HL-60 (cell line): ENCODE results near the gene CCDC169.

Experiments used
- POLR2AphosphoS5 ChIP-seq: IDR thresholded peaks from 2 replicates; pipeline ENCODE4 v1.6.1; 2012; ENCODE audit warnings: low read depth
- TF ChIP-seq, protein P1 (sequence below): IDR thresholded peaks from one replicate; pipeline ENCODE4 v1.5.1; 2011; ENCODE audit warnings: low read length, control low read depth, inconsistent platforms; ENCODE audit not compliant: insufficient read depth

DNA sequence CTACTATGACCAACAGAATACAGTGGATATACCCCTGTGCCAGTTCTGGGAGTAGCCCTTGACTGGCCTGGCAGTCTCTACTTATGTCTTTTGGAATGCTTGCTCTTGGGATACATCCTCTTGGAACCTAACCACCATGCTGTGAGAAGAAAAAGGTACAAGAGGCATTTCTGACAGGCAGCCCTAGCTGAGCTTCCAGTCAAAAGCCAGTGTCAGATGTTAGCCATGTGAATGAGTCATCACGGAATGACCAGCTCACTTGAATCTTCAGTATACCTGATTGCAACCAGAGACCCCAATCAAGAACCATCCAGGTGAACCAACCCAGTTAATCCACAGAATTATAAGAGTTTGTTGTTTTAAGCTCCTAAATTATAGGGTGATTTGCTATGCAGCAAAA lies 4.1 kb downstream of the CCDC169 start:
- no peak for TF ChIP-seq POLR2AphosphoS5
- TF ChIP-seq, protein P1, sequence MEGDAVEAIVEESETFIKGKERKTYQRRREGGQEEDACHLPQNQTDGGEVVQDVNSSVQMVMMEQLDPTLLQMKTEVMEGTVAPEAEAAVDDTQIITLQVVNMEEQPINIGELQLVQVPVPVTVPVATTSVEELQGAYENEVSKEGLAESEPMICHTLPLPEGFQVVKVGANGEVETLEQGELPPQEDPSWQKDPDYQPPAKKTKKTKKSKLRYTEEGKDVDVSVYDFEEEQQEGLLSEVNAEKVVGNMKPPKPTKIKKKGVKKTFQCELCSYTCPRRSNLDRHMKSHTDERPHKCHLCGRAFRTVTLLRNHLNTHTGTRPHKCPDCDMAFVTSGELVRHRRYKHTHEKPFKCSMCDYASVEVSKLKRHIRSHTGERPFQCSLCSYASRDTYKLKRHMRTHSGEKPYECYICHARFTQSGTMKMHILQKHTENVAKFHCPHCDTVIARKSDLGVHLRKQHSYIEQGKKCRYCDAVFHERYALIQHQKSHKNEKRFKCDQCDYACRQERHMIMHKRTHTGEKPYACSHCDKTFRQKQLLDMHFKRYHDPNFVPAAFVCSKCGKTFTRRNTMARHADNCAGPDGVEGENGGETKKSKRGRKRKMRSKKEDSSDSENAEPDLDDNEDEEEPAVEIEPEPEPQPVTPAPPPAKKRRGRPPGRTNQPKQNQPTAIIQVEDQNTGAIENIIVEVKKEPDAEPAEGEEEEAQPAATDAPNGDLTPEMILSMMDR: no peak
